Measurements from ENCODE around the gene H2BK1. TPM values are rescaled to one million over a fixed set of nuclear protein-coding genes. Genes with fewer than 3 reads are reported as not detected.

Gene H2BK1
- total and polyA plus RNA-seq, 2 of the 13 experiments (the other 11 are each of a cell fraction or from before 2014, with no cell fraction given): not detected

GRCh38 chr7:151168787-151169162 is 41.5 kb downstream of the H2BK1 start (continued):
- TF ChIP-seq ATF6 (CRISPR knock-in tag; conservative IDR thresholded peaks at IDR 0.05): no peak
- TF ChIP-seq KMT2B (CRISPR knock-in tag; IDR thresholded peaks at IDR 0.05): no peak
- TF ChIP-seq ZNF790 (CRISPR knock-in tag; IDR thresholded peaks at IDR 0.05; ENCODE audit: borderline replicate concordance): no peak
- no peak for TF ChIP-seq RFX5 (IDR thresholded peaks at IDR 0.05; ENCODE audit: low read depth, low read length)
- no peak for TF ChIP-seq HNRNPH1 (optimal IDR thresholded peaks at IDR 0.05; ENCODE audit: low read depth, low read length)
- no peak for TF ChIP-seq ZNF737 (CRISPR knock-in tag; IDR thresholded peaks at IDR 0.05; ENCODE audit: borderline replicate concordance)
- no peak for TF ChIP-seq ZNF589 (CRISPR knock-in tag; conservative IDR thresholded peaks at IDR 0.05)
- no peak for TF ChIP-seq ZBTB25 (CRISPR knock-in tag; IDR thresholded peaks at IDR 0.05)
- no peak for TF ChIP-seq ZNF704 (CRISPR knock-in tag; IDR thresholded peaks at IDR 0.05; ENCODE audit: borderline replicate concordance)
